ENCODE measurements around the gene FAM3A. TPM values are rescaled to one million over a fixed set of nuclear protein-coding genes. Genes with fewer than 3 reads are reported as not detected.

The FAM3A gene
- total and polyA plus RNA-seq, 2 of the 4 experiments (the other 2 are of a cell fraction): 14.0 to 47.2 TPM

GRCh38 chrX:154473683-154474082 is 42.3 kb downstream of the FAM3A start:
- no CpG with 5 or more reads among the region's 7 CpGs for WGBS, 2 experiments (ENCODE audit: extremely low coverage in 2 of 2, insufficient read length in 1 of 2)
- intact Hi-C loops (cut with micrococcal nuclease) (no loop called here), in situ Hi-C loops (cut with MboI; ENCODE audit: low sequenced_read_pairs) (no loop called here), dilution Hi-C loops (cut with HindIII; ENCODE audit: low sequenced_read_pairs, unreplicated experiment) (no loop called here)
- no peak overlapping the region for H2BK120ac ChIP-seq (ENCODE audit: low read depth, low read length)
- no peak overlapping the region for H4K8ac ChIP-seq (ENCODE audit: low read depth in 2 of 2, low read length in 2 of 2)
- no peak overlapping the region for H3K9ac ChIP-seq (ENCODE audit: low read depth, low read length)
- H3K4me2 ChIP-seq (ENCODE audit: low read depth, low read length): no peak overlapping the region
- no peak overlapping the region for H3K18ac ChIP-seq (ENCODE audit: low read depth, low read length)
- H4K20me1 ChIP-seq (ENCODE audit: insufficient read depth, low read length): no peaks in the 10 kb centered on the region; the same call in 1 of the 2 replicates
- no peak overlapping the region for H2BK15ac ChIP-seq (ENCODE audit: low read depth, low read length)
- POLR2A ChIA-PET (ENCODE audit: unreplicated experiment): no interaction called here
- H4K5ac ChIP-seq (ENCODE audit: low read depth, low read length): no peak overlapping the region
- no peak overlapping the region for H3K56ac ChIP-seq (ENCODE audit: extremely low read depth, insufficient read depth, low read length)
- peaks cover 37% of the 10 kb centered on the region for H3K36me3 ChIP-seq (ENCODE audit: control insufficient read depth, insufficient read depth, low read length)
- ATAC-seq (ENCODE audit: low read depth) (no peak), DNase-seq (no peak)
- H2BK20ac ChIP-seq (ENCODE audit: low read depth, low read length): no peak overlapping the region
- BruUV-seq (replicated peaks): no TSS peak
- H2AK9ac ChIP-seq (replicated peaks; ENCODE audit: low read depth, low read length, poor library complexity): no peak overlapping the region
- H3K27me3 ChIP-seq (ENCODE audit: control insufficient read depth, insufficient read depth, low read length): no peaks in the 10 kb centered on the region
- peaks cover 2% of the 10 kb centered on the region; the same call in 1 of the 2 replicates for H3K9me3 ChIP-seq (ENCODE audit: control insufficient read depth, insufficient read depth, low read length)
- no peaks in the 10 kb centered on the region for H3K9me1 ChIP-seq (ENCODE audit: insufficient read depth, low read length)
- no peaks in the 10 kb centered on the region for H3K4me1 ChIP-seq (ENCODE audit: control insufficient read depth, insufficient read depth, low read length)
- H3K79me1 ChIP-seq (ENCODE audit: low read depth in 1 of 2, low read length in 2 of 2): no peaks in the 10 kb centered on the region; a peak in 1 of 4 replicates
- CTCF ChIA-PET: no interaction called here
- TF ChIP-seq MXI1 (IDR thresholded peaks at IDR 0.05; ENCODE audit: borderline replicate concordance, low read depth, low read length): no peak
- no peak for TF ChIP-seq CHD1 (IDR thresholded peaks at IDR 0.05; ENCODE audit: low read depth, low read length)
- no peak for TF ChIP-seq BHLHE40 (IDR thresholded peaks at IDR 0.05; ENCODE audit: low read depth, low read length)
- no peak for TF ChIP-seq NFE2L2 (IDR thresholded peaks at IDR 0.05; ENCODE audit: low read depth, low read length)
- no peak for TF ChIP-seq CEBPB (IDR thresholded peaks at IDR 0.05; ENCODE audit: low read depth, low read length)
- TF ChIP-seq, protein P1, sequence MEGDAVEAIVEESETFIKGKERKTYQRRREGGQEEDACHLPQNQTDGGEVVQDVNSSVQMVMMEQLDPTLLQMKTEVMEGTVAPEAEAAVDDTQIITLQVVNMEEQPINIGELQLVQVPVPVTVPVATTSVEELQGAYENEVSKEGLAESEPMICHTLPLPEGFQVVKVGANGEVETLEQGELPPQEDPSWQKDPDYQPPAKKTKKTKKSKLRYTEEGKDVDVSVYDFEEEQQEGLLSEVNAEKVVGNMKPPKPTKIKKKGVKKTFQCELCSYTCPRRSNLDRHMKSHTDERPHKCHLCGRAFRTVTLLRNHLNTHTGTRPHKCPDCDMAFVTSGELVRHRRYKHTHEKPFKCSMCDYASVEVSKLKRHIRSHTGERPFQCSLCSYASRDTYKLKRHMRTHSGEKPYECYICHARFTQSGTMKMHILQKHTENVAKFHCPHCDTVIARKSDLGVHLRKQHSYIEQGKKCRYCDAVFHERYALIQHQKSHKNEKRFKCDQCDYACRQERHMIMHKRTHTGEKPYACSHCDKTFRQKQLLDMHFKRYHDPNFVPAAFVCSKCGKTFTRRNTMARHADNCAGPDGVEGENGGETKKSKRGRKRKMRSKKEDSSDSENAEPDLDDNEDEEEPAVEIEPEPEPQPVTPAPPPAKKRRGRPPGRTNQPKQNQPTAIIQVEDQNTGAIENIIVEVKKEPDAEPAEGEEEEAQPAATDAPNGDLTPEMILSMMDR (conservative IDR thresholded peaks at IDR 0.05; ENCODE audit: low read depth, low read length): no peak
- TF ChIP-seq, protein P2, sequence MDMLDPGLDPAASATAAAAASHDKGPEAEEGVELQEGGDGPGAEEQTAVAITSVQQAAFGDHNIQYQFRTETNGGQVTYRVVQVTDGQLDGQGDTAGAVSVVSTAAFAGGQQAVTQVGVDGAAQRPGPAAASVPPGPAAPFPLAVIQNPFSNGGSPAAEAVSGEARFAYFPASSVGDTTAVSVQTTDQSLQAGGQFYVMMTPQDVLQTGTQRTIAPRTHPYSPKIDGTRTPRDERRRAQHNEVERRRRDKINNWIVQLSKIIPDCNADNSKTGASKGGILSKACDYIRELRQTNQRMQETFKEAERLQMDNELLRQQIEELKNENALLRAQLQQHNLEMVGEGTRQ (IDR thresholded peaks at IDR 0.05; ENCODE audit: low read depth, low read length): no peak
- no peak for TF ChIP-seq MAZ (IDR thresholded peaks at IDR 0.05; ENCODE audit: borderline replicate concordance, low read depth, low read length)
- H2BK5ac ChIP-seq (ENCODE audit: low read depth, low read length, poor library complexity, severe bottlenecking): no peak overlapping the region
- H3K23ac ChIP-seq (ENCODE audit: low read depth, low read length): no peak overlapping the region
- H2AK5ac ChIP-seq (ENCODE audit: low read depth, low read length): no peak overlapping the region
- no peak overlapping the region for H3K27ac ChIP-seq (ENCODE audit: insufficient read depth, low read length)
- no peak overlapping the region for H3K4ac ChIP-seq (ENCODE audit: low read depth, low read length)
- no peak overlapping the region for H2AFZ ChIP-seq (replicated peaks; ENCODE audit: low read length, poor library complexity)
- no peak overlapping the region for H3K14ac ChIP-seq (replicated peaks; ENCODE audit: low read depth, low read length)
- no peak overlapping the region for H4K91ac ChIP-seq (ENCODE audit: insufficient read depth, low read depth, low read length)
- no peak overlapping the region for H3K4me3 ChIP-seq (ENCODE audit: insufficient read depth, low read depth, low read length)
